HG03060 (cell line): ENCODE data around the gene IL25.
"Not testable (repeated sequence)": the region's sequence is repeated elsewhere in the genome, so short reads cannot be mapped to it uniquely, and the experiment has no call there.

Experiments
- ATAC-seq: cut with Tn5 transposase; IDR thresholded peaks from one replicate; pipeline ENCODE4 v1.9.1; 2021; ENCODE audit warnings: low read depth, moderate number of reproducible peaks; ENCODE audit not compliant: unreplicated experiment

IL25 gene

DNA sequence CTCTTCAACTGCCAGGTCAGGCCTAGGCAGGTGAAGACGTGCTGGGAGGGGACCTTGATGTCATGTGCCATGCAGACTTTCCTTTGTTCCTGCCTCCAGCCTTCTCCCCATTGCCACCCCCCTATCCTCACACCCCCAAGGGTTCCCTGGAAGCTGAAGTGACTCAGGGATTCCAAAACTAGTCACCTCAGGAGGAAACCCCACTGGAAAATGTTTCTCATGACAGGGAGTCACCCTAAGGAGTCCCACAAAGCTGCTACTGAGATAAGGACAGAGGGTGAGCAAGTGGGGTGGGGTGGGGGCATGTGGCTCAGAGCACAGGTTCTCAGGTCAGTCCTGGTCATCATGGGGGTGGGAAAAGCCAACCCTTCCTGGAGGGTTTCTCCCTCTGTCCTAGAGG lies 2.4 kb upstream of the IL25 start:
- ATAC-seq: no peak

DNA sequence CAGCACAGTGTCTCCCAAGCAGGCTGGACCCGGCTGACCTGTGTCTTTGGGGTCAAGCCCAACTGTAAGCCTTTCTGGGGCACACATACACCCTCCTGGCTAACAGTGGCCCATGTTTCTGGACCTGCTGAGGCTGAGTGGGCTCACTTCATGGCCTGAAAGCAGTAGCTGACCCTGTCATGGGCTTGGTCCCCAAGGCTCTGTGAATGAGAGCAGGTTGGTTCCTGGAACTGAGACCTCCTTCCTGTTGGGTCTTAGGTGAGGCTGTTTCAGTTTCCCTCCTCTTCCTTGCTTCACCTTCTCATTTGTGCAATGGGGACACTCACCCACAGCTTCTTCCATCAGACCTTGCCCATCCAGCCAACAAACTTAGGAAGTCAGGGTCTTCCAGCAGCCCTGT lies 744 bp upstream of the IL25 start:
- ATAC-seq: no peak

DNA sequence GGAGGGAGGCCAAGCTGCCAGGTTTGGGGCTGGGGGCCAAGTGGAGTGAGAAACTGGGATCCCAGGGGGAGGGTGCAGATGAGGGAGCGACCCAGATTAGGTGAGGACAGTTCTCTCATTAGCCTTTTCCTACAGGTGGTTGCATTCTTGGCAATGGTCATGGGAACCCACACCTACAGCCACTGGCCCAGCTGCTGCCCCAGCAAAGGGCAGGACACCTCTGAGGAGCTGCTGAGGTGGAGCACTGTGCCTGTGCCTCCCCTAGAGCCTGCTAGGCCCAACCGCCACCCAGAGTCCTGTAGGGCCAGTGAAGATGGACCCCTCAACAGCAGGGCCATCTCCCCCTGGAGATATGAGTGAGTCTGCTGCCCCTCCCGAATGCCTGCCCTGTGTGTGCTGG lies 432 bp downstream of the IL25 start:
- ATAC-seq: no peak

DNA sequence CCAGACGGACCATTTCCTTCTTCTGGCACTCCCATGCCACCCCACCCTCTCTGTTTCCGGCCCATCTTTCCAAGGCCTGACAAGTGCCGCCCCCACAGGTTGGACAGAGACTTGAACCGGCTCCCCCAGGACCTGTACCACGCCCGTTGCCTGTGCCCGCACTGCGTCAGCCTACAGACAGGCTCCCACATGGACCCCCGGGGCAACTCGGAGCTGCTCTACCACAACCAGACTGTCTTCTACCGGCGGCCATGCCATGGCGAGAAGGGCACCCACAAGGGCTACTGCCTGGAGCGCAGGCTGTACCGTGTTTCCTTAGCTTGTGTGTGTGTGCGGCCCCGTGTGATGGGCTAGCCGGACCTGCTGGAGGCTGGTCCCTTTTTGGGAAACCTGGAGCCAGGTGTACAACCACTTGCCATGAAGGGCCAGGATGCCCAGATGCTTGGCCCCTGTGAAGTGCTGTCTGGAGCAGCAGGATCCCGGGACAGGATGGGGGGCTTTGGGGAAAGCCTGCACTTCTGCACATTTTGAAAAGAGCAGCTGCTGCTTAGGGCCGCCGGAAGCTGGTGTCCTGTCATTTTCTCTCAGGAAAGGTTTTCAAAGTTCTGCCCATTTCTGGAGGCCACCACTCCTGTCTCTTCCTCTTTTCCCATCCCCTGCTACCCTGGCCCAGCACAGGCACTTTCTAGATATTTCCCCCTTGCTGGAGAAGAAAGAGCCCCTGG lies 3.1 kb downstream of the IL25 start:
- ATAC-seq: no peak

DNA sequence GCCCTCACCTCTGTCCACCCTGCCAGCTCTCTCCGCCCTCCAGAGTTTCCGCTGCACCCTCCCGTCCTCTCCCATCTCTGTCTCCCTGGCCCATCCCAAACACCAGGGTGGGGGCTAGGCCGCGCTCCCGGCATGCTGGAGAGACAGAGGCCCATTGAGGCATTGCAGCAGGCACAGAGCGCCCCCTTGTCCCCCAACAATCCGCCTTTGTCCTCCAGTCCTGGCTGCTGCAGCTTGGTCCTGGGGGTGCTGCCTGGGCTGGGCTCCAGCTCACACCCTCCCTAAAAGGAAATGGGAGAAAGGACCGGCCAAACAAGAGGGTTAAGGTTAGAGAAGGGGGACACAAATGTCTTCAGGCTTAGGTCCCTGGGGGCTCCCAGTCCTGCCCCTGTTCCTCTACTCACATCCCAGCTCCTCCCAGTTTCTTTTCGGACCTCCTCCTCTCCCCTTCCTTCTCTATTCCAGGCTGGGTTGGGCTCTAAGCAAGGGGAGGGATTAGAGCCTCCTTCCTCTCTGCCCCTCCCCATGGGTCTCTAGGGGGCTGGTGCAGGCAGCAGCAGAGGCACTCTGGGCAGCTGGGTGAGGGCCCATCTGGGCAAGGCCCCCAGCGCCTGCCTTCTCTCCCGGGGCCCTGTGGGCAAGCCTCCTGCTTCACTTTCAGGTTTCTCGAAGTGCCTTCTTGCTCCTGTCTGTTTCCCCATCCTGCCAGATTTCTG lies 4.0 kb downstream of the IL25 start, which contains the start of gene CMTM5:
CMTM5 (plus strand) TSS at position 565 of the 716 bp plus-strand sequence. CDS start 206 bp downstream, outside the sequence.
- no peak for ATAC-seq

DNA sequence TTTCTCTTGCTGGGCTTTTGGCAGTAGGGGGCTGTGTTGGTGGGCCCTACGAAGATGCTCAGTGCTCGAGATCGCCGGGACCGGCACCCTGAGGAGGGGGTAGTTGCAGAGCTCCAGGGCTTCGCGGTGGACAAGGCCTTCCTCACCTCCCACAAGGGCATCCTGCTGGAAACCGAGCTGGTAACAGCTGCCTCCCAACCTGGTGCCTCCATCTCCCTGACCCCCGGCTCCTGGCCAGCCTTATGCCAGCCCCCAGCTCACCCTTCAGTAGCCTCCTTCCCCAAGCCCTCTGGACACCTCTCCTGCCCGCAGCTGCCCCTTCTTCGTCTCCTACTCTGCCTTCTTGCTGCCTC lies 4.6 kb downstream of the IL25 start:
- ATAC-seq: no peak

DNA sequence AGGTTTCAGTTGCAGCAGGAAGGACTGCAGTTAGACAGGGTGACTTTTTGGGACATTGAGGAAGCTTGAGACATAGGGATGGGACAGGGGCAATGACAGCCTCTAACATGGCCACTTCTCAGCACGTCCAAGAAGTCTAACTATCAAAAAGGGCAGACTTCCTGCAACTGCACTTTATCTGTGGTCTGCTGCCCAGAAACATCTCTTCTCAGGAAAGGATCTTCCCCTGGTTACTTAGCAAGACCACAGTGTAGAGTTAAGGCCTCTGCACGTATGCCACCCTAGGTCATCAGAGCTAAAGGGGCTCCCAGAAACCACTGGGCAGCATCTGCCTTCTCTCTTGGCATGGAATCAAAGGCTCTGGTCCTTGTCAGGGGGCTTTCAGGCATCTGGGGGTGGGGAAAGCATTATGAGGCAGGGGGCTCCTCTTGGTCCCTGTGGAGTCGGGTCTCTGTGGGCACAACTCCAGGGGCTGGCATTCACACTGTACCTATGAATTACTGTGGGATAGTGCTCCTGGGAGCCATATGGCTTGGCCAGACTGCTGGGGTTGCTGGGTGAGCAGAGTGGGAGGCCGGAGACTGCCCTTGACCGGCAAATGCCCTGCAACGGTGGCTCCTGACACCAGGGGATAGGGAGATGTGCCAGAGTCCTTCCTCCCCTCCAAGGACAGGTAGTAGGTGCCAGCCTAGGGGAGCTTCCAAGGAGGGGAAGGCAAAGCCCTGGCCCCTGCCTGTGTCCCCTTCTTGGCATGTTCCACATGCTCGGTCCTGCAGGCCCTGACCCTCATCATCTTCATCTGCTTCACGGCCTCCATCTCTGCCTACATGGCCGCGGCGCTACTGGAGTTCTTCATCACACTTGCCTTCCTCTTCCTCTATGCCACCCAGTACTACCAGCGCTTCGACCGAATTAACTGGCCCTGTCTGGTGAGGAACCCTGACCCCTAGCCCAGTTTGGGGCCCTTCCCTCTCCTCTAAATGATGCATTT lies 5.3 kb downstream of the IL25 start:
- ATAC-seq: no peak

DNA sequence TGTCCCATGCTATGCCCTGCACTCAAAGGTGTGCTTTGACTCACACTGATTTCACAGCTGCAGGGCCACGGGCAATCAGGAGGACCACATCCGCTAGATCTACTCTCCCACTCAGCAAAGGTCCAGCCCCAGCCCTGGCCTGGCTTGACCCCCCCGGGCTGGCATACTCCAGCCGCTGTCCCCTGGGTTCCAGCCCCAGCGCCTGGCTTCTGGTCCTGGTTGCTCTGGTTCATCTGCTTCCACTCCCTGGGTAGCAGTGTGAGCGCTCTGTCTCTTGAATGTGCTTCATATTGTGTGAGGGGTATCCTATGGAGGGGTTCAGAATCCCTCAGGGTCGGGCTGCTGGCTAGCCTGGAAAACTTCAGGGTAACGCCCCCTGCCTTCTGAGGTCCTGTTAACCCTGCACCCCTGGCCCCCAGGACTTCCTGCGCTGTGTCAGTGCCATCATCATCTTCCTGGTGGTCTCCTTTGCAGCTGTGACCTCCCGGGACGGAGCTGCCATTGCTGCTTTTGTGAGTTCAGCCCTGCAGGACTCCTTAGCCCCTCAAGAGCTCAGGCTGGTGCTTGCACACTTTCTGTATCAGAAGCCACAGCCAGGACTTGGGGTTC lies 6.1 kb downstream of the IL25 start:
- no peak for ATAC-seq

DNA sequence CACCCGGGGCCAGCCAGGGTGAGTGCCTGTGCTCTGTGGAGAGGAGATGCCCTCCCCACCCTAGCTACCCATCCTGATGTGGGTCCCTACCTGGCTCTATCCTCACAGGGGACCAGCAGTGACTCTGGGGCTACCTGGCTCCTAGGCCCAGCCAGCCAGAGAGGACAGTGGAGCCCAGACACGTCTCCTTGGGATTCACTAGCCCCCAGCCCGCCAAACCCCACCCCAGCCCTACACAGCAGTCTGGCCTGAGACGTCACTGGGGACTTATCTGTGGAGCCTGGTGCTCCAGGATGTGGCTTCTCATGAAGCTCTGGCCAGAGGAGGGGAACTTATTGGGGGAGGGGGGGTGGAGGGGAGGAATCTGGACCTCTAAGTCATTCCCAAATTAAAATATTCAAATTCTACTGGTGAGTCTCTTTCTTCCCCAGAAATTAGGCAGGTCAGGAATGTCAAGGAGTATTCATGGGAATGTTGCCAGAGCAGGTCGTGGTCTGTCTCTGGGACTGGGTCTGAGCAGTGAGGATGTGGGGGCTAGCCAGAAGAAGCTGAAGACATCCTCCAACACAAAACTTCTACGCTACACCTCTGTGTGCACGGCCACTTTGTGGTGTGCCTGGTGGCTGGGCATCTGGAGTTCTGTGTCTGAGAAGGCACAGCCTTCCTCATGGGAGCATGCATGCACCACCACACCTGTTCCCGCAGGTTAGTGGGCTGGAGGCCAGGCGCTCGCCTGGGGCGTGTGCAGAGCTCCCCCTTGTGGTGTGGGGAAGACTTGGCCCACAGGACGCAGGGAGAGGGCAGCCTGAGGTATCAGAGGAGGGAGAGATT lies 7.0 kb downstream of the IL25 start:
- ATAC-seq: no peak

DNA sequence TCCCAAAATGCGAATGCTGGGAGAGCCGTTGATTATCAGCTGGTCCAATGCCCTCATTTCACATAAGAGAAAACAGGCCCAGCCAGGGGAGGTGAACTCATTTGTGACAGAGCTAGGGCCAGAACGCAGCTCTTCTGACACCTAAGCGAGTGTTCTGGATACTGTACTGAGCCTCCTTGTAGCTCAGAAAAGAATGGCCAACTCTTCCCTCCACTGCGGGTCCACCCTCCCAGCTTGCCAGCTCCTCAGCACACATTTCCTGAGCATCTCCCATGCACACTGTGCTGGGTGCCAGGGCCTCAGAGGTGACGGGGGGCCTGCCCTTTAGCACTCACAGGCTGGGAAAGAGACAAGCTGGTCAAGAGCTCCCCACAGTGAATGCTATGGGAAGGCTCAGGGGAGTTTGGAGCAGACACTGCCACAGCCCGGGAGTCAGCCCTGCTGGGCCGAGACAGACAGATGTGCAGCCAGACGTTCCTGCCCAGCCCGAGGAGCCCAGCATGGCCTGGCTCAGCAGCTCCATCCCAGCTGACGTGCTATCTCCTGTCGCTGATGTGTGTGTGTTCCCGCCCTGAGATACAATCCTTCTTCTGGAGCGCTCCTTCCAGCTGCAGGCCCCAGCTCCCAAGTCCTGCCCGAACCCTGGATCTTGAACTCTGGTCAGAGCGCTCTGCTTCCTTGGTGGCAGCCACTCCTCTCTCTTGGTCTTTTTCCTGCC lies 7.7 kb downstream of the IL25 start:
- no peak for ATAC-seq

DNA sequence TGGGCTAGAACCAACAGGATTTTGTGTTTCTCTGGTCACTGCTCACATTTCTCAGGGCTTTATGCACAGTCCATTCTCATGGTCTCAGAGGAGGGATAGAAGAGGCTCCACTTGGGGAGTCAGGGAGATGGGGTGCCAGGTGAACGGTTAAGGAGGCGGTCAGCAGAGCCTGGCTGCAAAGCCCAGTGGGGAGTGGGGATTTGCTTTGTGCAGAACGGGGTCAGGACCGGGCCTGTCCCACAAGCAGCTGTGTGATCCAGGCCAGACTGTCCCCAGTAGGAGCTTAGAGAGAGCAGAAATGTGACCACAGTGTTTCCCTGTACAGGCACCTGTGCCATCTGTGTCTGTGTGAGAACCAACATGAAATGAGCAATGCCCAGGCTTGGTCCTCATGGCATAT lies 8.4 kb downstream of the IL25 start:
- ATAC-seq: no peak

DNA sequence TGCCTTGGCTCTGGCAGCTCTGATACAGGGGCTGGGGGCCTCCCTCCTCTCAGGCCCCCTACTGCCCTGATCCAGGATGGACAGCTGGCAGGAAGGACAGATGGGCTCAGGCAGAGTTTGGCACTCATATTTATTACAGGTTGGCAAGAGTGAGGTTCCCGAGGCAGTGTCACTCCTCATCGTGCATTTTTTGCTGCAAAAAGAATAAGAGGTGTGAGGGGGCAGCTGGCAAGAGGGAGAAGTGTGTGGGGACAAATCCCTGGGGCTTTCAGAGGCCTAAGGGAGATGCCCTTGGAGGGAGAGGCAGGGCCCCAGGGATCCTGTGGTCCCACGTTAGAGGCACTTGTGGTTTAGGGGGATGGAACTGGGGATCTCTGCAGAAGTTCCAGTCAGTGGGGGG lies 9.3 kb downstream of the IL25 start:
- ATAC-seq: no peak

DNA sequence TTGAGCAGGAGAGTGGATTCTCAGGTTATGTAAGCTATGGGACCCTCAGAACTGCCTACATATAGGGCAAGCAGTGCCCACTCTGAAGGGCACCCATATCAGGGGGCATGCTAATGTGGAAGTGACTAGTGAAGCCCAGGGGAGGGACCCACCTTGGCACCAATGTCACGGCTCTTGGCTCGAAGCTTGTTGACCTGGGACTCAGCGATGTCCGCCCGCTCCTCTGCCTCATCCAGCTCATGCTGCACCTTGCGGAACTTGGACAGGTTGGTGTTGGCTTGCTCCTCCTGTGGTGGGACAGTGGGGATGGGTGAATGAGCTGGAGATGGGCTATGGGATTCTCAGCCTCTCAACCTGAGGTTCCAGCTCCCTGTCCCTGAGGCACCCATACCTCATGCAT lies 9.7 kb downstream of the IL25 start:
- no peak for ATAC-seq

DNA sequence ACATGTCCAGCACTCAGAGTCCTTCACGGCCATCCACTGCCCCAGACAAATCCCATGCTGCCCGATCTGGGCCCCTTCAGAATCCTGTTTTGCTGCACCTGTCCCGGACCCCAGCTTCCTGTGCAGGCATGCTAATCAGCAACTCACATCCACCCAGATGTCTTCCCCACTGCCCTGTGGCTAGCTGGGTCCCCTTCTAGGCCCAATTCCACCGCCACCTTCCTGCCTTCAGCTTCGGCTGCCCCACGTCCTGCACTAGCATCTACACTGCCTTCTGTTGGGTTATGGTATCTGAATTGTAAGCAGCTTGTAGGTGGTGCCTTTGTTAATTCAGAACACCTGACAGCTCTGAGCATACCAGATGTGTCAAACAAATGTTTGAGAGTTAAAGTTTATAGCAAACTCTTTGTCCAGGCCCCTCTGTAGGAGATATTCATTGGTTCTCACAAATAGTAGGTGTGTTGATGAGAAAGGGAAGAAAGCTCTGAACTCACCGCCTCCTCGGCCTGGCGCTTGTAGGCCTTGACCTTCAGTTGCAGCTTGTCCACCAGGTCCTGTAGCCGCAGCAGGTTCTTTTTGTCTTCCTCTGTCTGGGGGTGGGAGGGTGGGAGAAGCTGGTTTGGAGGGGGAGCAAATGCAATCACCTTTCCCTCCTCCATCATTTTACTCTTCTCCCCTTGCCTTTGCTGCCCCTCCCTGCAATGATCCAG lies 10.3 kb downstream of the IL25 start:
- ATAC-seq: no peak

DNA sequence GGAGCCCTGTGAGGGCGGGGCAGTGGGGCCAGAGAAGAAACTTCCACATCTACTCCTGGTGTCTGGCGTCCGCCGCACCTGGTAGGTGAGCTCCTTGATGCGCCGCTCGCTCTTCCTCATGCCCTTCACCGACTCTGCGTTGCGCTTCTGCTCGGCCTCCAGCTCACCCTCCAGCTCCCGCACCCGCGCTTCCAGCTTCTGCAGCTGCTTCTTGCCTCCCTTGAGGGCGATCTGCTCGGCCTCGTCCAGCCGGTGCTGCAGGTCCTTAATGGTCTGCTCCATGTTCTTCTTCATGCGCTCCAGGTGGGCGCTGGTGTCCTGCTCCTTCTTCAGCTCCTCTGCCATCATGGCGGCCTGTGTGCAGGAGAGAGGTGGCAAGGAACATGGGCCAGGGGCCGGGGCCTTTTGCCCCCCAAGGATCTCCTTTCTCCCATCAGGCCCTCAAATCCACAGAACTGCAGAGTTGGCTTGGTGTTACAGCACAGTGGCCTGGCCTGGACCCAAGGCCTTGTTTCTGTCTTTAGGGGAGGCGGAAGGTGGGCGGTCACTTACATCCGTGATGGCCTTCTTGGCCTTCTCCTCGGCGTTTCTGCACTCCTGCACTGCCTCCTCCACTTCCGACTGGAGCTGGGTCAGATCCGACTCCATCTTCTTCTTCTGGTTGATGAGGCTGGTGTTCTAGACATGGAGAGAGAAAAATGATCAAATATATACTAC lies 11.9 kb downstream of the IL25 start:
- ATAC-seq: no peak

DNA sequence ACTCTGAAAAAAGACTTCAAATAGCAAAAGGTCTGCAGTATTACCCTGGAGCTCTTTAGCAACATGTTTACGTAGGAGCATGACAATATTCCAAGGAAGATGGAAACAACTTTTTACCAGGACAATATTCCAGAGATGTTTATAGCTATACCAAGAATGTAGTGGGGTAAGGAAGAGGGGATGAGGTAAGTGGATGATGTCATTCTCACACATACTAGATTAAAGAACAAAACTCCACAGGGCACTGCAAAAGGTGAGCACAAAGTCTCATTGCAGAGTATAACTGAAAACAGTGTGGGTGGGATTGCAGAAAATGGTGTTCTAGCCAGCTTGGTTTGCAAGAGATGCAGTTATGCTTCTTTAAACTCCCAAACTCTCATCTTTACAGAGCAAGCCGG lies 12.6 kb downstream of the IL25 start:
- ATAC-seq: no peak

DNA sequence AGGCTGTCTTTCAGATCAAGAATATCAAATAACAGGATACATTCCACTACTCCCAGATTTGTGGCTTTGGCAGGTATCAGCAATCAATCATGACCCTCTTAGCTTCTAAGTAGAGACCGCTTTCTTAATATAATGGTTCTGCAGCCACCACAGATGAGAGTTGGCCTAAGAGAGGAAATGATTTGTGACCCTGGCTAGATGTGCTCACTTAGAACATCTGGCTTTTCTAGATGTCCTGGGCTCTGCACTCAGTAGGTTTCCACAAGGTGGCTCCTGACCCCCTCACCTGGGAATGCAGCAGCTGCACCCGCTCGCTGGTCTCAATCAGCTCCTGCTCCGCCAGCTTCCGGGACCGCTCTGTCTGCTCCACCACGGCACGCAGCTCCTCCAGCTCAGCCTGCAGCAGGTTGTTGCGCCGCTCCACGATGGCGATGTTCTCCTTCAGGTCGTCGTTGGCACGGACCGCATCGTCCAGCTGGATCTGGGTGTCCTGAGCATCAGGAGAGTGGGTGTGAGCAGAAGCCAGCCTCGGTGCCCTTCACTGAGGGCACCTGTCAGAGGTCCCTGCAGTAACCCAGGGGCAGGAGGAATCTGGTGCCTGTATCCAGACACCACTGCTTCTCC lies 13.1 kb downstream of the IL25 start:
- ATAC-seq: no peak

DNA sequence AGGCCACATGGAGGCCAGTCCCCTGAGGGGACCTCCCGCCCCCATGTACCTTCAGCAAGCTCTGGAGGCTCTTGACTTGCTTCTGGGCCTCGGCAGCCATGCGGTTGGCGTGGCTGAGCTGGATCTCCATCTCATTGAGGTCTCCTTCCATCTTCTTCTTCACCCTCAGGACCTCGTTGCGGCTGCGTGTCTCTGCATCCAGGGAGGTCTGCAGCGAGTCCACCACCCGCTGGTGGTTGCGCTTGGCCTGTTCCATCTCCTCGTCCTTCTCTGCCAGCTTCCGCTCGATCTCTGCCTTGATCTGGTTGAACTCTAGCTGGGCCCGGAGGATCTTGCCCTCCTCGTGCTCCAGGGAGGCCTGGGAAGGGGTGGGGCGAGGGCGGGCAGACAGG lies 13.7 kb downstream of the IL25 start:
- not testable (repeated sequence) for ATAC-seq
